Heart left ventricle (tissue), 13 donors: Measurements from ENCODE around the gene COL23A1.

Experiments used
- CTCF ChIP-seq, 12 donors: fragments of 200-600 bp; sonication (generic) in 4 of 12; IDR thresholded peaks; one replicate each; pipeline versions ENCODE4 v1.5.0 to v1.8.0; 2018 to 2022; ENCODE audit warnings: antibody characterized with exemption in 12 of 12, mild to moderate bottlenecking in 5 of 12
- POLR2A ChIP-seq, 2 donors: fragments of 450-650 bp; IDR thresholded peaks; one replicate each; pipeline ENCODE4 v1.6.1; 2017; ENCODE audit warnings: antibody characterized with exemption in 2 of 2, mild to moderate bottlenecking in 2 of 2, moderate library complexity in 2 of 2
- donor health status: ischemic (EF 13 %, LVEDD 7.1; RV severe dilation, severe dysfunction).
- donor health status: DM: no; HTN: yes; CAD: no.
- donor health status: DM: no; HTN: no; CAD: no.
- donor health status: ischemic (EF 25% LVEDD 6.9; RV normal size, moderate dysfunction).
- donor health status: ischemic (EF 25% LVEDD 5.7; RV mildly dilated, moderate dysfunction).
- donor health status: ischemic (EF 35%, LVEDD 5.7; RV mildly dilated, moderate dysfunction).
- donor health status: nonischemic (EF 11% LVEDD 7.7; RV severe dilation, severe dysfunction).
- donor health status: DM: yes; HTN: yes; CAD: no.
- donor health status: PGD.
- donor health status: ischemic (EF 29% LVEDD 5.4; RV normal size, mild dysfunction).
- donor health status: nonischemic (EF 23%, LVEDD 6.1; RV moderate dilation, normal function).

- TF ChIP-seq CTCF (IDR thresholded peaks at IDR 0.05) (no peak), POLR2A (IDR thresholded peaks at IDR 0.05) (no peak)
These were observed 396.9 kb downstream of the COL23A1 start for GRCh38 chr5:178193251-178193809.
